Measurements from ENCODE around the gene CD300LG. TPM values are rescaled to one million over a fixed set of nuclear protein-coding genes. Genes with fewer than 3 reads are reported as not detected.

The CD300LG gene
- polyA plus RNA-seq, 1 experiment, result not detected

- TF ChIP-seq CTCF (IDR thresholded peaks at IDR 0.05; ENCODE audit: low read depth, low read length), result no peak
- H3K9me3 ChIP-seq (ENCODE audit: control insufficient read depth, insufficient read depth, low read length), result peaks cover 3% of the 10 kb centered on the region; the same call in 1 of the 2 replicates
- POLR2A ChIA-PET, result no interaction called here
- no peak overlapping the region for H3K4me3 ChIP-seq (ENCODE audit: low read depth, low read length)
- no peak for DNase-seq (ENCODE audit: low read depth, low spot score)
- CTCF ChIA-PET, result no interaction called here
- H3K27ac ChIP-seq (ENCODE audit: low read depth, low read length), result no peak overlapping the region
- H3K27me3 ChIP-seq (ENCODE audit: control insufficient read depth, insufficient read depth, low read length), result peaks cover 55% of the 10 kb centered on the region
Observed at GRCh38 chr17:43912635-43913304, 65.8 kb downstream of the CD300LG start.

Other genes starting within 250 kb of the CD300LG start
- gene MEOX1, start 185.3 kb upstream of the CD300LG start, polyA plus RNA-seq (2011; rRNA removed), result 0.05 and 0.07 TPM in 2 replicates
- not detected in 2 replicates for gene SOST, start 88.4 kb upstream of the CD300LG start, polyA plus RNA-seq (2011; rRNA removed)
- 45.3 and 45.9 TPM in 2 replicates for gene DUSP3, start 68.2 kb upstream of the CD300LG start, polyA plus RNA-seq (2011; rRNA removed)
- gene CFAP97D1, start 66.7 kb upstream of the CD300LG start, polyA plus RNA-seq (2011; rRNA removed), result 0.02 TPM in 1 of 2 replicates, not detected in the other
- gene MPP3, start 14.0 kb upstream of the CD300LG start, polyA plus RNA-seq (2011; rRNA removed), result 4.5 and 4.7 TPM in 2 replicates
- 2.4 and 2.5 TPM in 2 replicates for gene MPP2, start 60.4 kb downstream of the CD300LG start, polyA plus RNA-seq (2011; rRNA removed)
- not detected in 2 replicates for gene PPY, start 95.3 kb downstream of the CD300LG start, polyA plus RNA-seq (2011; rRNA removed)
- gene PYY, start 106.8 kb downstream of the CD300LG start, polyA plus RNA-seq (2011; rRNA removed), result not detected in 2 replicates
- gene NAGS, start 157.4 kb downstream of the CD300LG start, polyA plus RNA-seq (2011; rRNA removed), result 0.93 and 1.1 TPM in 2 replicates
- gene TMEM101, start 167.8 kb downstream of the CD300LG start, polyA plus RNA-seq (2011; rRNA removed), result 31.3 and 35.5 TPM in 2 replicates
- 46.5 and 57.5 TPM in 2 replicates for gene LSM12, start 219.5 kb downstream of the CD300LG start, polyA plus RNA-seq (2011; rRNA removed)
- 69.8 and 87.4 TPM in 2 replicates for gene G6PC3, start 223.6 kb downstream of the CD300LG start, polyA plus RNA-seq (2011; rRNA removed)

All from AG04450 (cell line).